HepG2 (cell line): Measurements from ENCODE around the gene MXRA7. TPM values are rescaled to one million over a fixed set of nuclear protein-coding genes. Genes with fewer than 3 reads are reported as not detected.

Experiments used
- ATAC-seq: fragments of 200-7000 bp; cut with Tn5 transposase; 3 replicates; pipeline ENCODE4 v1.9.1; 2020; ENCODE audit warnings: mild to moderate bottlenecking, moderate library complexity
- BruUV-seq: library from RNA; stranded (reverse); fragments of 400-500 nt; replicated peaks from 2 replicates; lab custom pipeline; 2021; lab: Mats Ljungman, UMichigan
- CTCF ChIA-PET: fragments of 300-600 bp; formaldehyde crosslinking; extraction: SDS; loops from one replicate; lab custom pipeline; 2021; ENCODE audit warnings: low total read pairs, inconsistent platforms, low intra/inter-chr PET ratio; lab: Yijun Ruan, JAX
- POLR2A ChIA-PET: fragments of 350-600 bp; sonication (Branson Sonifier 250); formaldehyde crosslinking; loops from one replicate; lab custom pipeline; 2020; ENCODE audit warnings: antibody characterized with exemption, inconsistent platforms; lab: Yijun Ruan, JAX
- DNase-seq: peaks from one replicate; pipeline ENCODE4 v3.0.0-alpha.2; 2015; ENCODE audit warnings: low spot score
- FAIRE-seq: peaks from 3 replicates; lab custom pipeline; 2011; peaks lifted over from hg19 to GRCh38; lab: Jason Lieb, UNC
- H2AFZ ChIP-seq: one replicate; pipeline ENCODE4 v1.6.1; 2011; ENCODE audit warnings: low read length, inconsistent platforms
- H3K27ac ChIP-seq: fragments of 300-600 bp; 3 replicates; pipeline ENCODE4 v1.8.0; 2011; ENCODE audit warnings: mixed run types, mild to moderate bottlenecking, mixed read lengths, low read length, inconsistent platforms; ENCODE audit not compliant: insufficient read depth; ENCODE audit errors: extremely low read length
- H3K27me3 ChIP-seq, 2 experiments: fragments of 200-600 bp in 1 of 2; 2 replicates in 1 of 2; 3 replicates in 1 of 2; pipeline versions ENCODE4 v1.6.0 to v1.8.0; 2011; ENCODE audit warnings: low read length in 2 of 2, mild to moderate bottlenecking in 2 of 2, moderate library complexity in 2 of 2, inconsistent platforms in 1 of 2; ENCODE audit not compliant: insufficient read depth in 2 of 2, control insufficient read depth in 1 of 2
- H3K36me3 ChIP-seq, 2 experiments: fragments of 200-600 bp in 1 of 2; replicated peaks in 1 of 2; 2 replicates in 1 of 2; 3 replicates in 1 of 2; pipeline versions ENCODE4 v1.5.1 to v1.8.0; 2011; ENCODE audit warnings: low read length in 2 of 2, inconsistent platforms in 1 of 2; ENCODE audit not compliant: insufficient read depth in 2 of 2, control insufficient read depth in 1 of 2
- H3K4me1 ChIP-seq: 2 replicates; pipeline ENCODE4 v1.5.1; 2012; ENCODE audit warnings: low read length, inconsistent platforms; ENCODE audit not compliant: insufficient read depth
- H3K4me2 ChIP-seq: 2 replicates; pipeline ENCODE4 v1.6.0; 2011; ENCODE audit warnings: low read depth, low read length, inconsistent platforms
- H3K4me3 ChIP-seq, 3 experiments: fragments of 200-600 bp in 1 of 3; sonication (generic), shearing (Covaris generic) in 1 of 3; replicated peaks in 1 of 3; 2 replicates each; pipeline ENCODE4 v1.5.1; 2011 to 2016; ENCODE audit warnings: low read length in 3 of 3, inconsistent platforms in 2 of 3, low read depth in 2 of 3, mild to moderate bottlenecking in 2 of 3, control low read depth in 1 of 3, mixed read lengths in 1 of 3; ENCODE audit not compliant: insufficient read depth in 1 of 3
- H3K79me2 ChIP-seq: one replicate; pipeline ENCODE4 v1.6.1; 2011; ENCODE audit warnings: low read length, inconsistent platforms; ENCODE audit not compliant: insufficient read depth
- H3K9ac ChIP-seq: 2 replicates; pipeline ENCODE4 v1.6.0; 2011; ENCODE audit warnings: mild to moderate bottlenecking, low read depth, low read length, inconsistent platforms; ENCODE audit not compliant: insufficient read depth
- H3K9me3 ChIP-seq: 2 replicates; pipeline ENCODE4 v1.5.1; 2012; ENCODE audit warnings: mild to moderate bottlenecking, low read length
- H4K20me1 ChIP-seq: 2 replicates; pipeline ENCODE4 v1.6.0; 2011; ENCODE audit warnings: inconsistent platforms, mild to moderate bottlenecking, low read length, moderate library complexity; ENCODE audit not compliant: insufficient read depth
- FOSL2 ChIP-seq: sonication (generic); formaldehyde crosslinking; IDR thresholded peaks from 2 replicates; pipeline ENCODE4 v1.4.0; 2020; ENCODE audit warnings: missing genetic modification reagents
- KDM5A ChIP-seq: fragments of 200-600 bp; sonication (generic); IDR thresholded peaks from 2 replicates; pipeline ENCODE4 v1.7.0; 2018; ENCODE audit warnings: antibody characterized with exemption, mild to moderate bottlenecking, low read length, borderline replicate concordance
- MLLT10 ChIP-seq: sonication (generic); formaldehyde crosslinking; IDR thresholded peaks from 2 replicates; pipeline ENCODE4 v1.4.0; 2020; ENCODE audit warnings: missing genetic modification reagents
- RBM22 ChIP-seq: fragments of 200-400 bp; formaldehyde crosslinking; optimal IDR thresholded peaks from 2 replicates; pipeline ENCODE3; 2017; ENCODE audit warnings: mild to moderate bottlenecking, low read length, moderate library complexity
- SMARCE1 ChIP-seq: fragments of 450-650 bp; IDR thresholded peaks from 2 replicates; pipeline ENCODE4 v1.6.1; 2017; ENCODE audit warnings: borderline replicate concordance
- ZKSCAN8 ChIP-seq: IDR thresholded peaks from 2 replicates; pipeline ENCODE4 v1.6.1; 2016; ENCODE audit warnings: borderline replicate concordance, missing genetic modification reagents, missing compliant biosample characterization
- ZNF512B ChIP-seq: sonication (generic); formaldehyde crosslinking; IDR thresholded peaks from 2 replicates; pipeline ENCODE4 v1.5.1; 2020; ENCODE audit warnings: missing genetic modification reagents, mild to moderate bottlenecking, borderline replicate concordance
- ZSCAN29 ChIP-seq: sonication (generic); formaldehyde crosslinking; conservative IDR thresholded peaks from 2 replicates; pipeline ENCODE4 v1.4.0; 2020; ENCODE audit warnings: mild to moderate bottlenecking, missing genetic modification reagents
- WGBS: methylation state at CpG from one replicate; pipeline ENCODE4 v1.1.6; 2017; ENCODE audit warnings: low lambda C conversion rate; 5-methylcytosine and 5-hydroxymethylcytosine counted together
- in situ Hi-C: cut with HindIII; loops from 2 replicates; pipeline ENCODE4 v1.10.0; 2017; ENCODE audit warnings: low pct_unique_long_range_greater_than_20kb; ENCODE audit not compliant: extremely low pct_ligation_motif_present
- intact Hi-C: fragments of 100-400 bp; cut with micrococcal nuclease; formaldehyde crosslinking; loops from one replicate; pipeline ENCODE4 v1.10.0; 2022; ENCODE audit not compliant: unreplicated experiment
- polyA plus RNA-seq, 8 experiments: library from polyadenylated mRNA; depleted of rRNA in 3 of 8; stranded (reverse) in 7 of 8; unstranded in 1 of 8; fragments of >200 nt; fragmentation: Illumina TruSeq in 4 of 8; extraction: Trizol in 4 of 8; gene quantifications; 2 replicates each; pipeline versions ENCODE4 v1.2.1 to v1.2.3, GENCODE V29; 2011 to 2016; ENCODE audit warnings: low read depth in 4 of 8, missing spikeins in 1 of 8, mixed read lengths in 1 of 8; ENCODE audit not compliant: insufficient read depth in 1 of 8
- total RNA-seq, 5 experiments: library from RNA; depleted of rRNA; stranded (reverse); fragments of >200 nt; fragmentation: Illumina TruSeq; extraction: Trizol; gene quantifications; 2 replicates each; pipeline ENCODE4 v1.2.3, GENCODE V29; 2016; ENCODE audit warnings: low read depth in 1 of 5
- TF ChIP-seq, protein P1 (sequence below): sonication (generic); formaldehyde crosslinking; IDR thresholded peaks from 2 replicates; pipeline ENCODE4 v1.5.0; 2020; ENCODE audit warnings: mild to moderate bottlenecking, missing genetic modification reagents, borderline replicate concordance
- TF ChIP-seq, protein P2 (sequence below): sonication (generic); formaldehyde crosslinking; conservative IDR thresholded peaks from 2 replicates; pipeline ENCODE4 v1.8.0; 2022; ENCODE audit warnings: low read depth, missing genetic modification reagents
- TF ChIP-seq, protein P3 (sequence below): sonication (generic); formaldehyde crosslinking; IDR thresholded peaks from 2 replicates; pipeline ENCODE4 v1.4.0; 2020; ENCODE audit warnings: missing genetic modification reagents, borderline replicate concordance

Gene MXRA7
- total and polyA plus RNA-seq, 2 of the 13 experiments (the other 11 are each of a cell fraction or from before 2014, with no cell fraction given) = 44.8 to 112 TPM

- intact Hi-C loops = no loop called here
- peaks cover 47% of the 10 kb centered on the region for H3K4me1 ChIP-seq
- DNase-seq (no peak), ATAC-seq (no peak)
- peaks cover 0 to 7% of the 10 kb centered on the region in 2 experiments; a peak in 1 of 5 replicates for H3K36me3 ChIP-seq
- no peaks in the 10 kb centered on the region for H3K9me3 ChIP-seq
- H3K27me3 ChIP-seq = no peaks in the 10 kb centered on the region
- no peak overlapping the region for H3K27ac ChIP-seq
- H4K20me1 ChIP-seq = no peaks in the 10 kb centered on the region
- 94% methylated on average over 16 of the region's 16 CpGs for WGBS
- H3K4me2 ChIP-seq = no peak overlapping the region
- H2AFZ ChIP-seq = no peak overlapping the region
- ChIA-PET CTCF (no interaction called here), POLR2A (no interaction called here)
- H3K4me3 ChIP-seq = no peak overlapping the region
- BruUV-seq = no TSS peak
- H3K79me2 ChIP-seq = no peaks in the 10 kb centered on the region
- no peak overlapping the region for H3K9ac ChIP-seq
- no peak for TF ChIP-seq ZSCAN29 (CRISPR knock-in tag)
- TF ChIP-seq KDM5A = no peak
- no peak for TF ChIP-seq ZNF512B (CRISPR knock-in tag)
- TF ChIP-seq, protein P1, sequence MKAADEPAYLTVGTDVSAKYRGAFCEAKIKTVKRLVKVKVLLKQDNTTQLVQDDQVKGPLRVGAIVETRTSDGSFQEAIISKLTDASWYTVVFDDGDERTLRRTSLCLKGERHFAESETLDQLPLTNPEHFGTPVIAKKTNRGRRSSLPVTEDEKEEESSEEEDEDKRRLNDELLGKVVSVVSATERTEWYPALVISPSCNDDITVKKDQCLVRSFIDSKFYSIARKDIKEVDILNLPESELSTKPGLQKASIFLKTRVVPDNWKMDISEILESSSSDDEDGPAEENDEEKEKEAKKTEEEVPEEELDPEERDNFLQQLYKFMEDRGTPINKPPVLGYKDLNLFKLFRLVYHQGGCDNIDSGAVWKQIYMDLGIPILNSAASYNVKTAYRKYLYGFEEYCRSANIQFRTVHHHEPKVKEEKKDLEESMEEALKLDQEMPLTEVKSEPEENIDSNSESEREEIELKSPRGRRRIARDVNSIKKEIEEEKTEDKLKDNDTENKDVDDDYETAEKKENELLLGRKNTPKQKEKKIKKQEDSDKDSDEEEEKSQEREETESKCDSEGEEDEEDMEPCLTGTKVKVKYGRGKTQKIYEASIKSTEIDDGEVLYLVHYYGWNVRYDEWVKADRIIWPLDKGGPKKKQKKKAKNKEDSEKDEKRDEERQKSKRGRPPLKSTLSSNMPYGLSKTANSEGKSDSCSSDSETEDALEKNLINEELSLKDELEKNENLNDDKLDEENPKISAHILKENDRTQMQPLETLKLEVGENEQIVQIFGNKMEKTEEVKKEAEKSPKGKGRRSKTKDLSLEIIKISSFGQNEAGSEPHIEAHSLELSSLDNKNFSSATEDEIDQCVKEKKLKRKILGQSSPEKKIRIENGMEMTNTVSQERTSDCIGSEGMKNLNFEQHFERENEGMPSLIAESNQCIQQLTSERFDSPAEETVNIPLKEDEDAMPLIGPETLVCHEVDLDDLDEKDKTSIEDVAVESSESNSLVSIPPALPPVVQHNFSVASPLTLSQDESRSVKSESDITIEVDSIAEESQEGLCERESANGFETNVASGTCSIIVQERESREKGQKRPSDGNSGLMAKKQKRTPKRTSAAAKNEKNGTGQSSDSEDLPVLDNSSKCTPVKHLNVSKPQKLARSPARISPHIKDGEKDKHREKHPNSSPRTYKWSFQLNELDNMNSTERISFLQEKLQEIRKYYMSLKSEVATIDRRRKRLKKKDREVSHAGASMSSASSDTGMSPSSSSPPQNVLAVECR (CRISPR knock-in tag) = no peak
- no peak for TF ChIP-seq MLLT10
- no peak for TF ChIP-seq ZKSCAN8 (CRISPR knock-in tag)
- TF ChIP-seq, protein P2, sequence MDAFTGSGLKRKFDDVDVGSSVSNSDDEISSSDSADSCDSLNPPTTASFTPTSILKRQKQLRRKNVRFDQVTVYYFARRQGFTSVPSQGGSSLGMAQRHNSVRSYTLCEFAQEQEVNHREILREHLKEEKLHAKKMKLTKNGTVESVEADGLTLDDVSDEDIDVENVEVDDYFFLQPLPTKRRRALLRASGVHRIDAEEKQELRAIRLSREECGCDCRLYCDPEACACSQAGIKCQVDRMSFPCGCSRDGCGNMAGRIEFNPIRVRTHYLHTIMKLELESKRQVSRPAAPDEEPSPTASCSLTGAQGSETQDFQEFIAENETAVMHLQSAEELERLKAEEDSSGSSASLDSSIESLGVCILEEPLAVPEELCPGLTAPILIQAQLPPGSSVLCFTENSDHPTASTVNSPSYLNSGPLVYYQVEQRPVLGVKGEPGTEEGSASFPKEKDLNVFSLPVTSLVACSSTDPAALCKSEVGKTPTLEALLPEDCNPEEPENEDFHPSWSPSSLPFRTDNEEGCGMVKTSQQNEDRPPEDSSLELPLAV (CRISPR knock-in tag) = no peak
- TF ChIP-seq, protein P3, sequence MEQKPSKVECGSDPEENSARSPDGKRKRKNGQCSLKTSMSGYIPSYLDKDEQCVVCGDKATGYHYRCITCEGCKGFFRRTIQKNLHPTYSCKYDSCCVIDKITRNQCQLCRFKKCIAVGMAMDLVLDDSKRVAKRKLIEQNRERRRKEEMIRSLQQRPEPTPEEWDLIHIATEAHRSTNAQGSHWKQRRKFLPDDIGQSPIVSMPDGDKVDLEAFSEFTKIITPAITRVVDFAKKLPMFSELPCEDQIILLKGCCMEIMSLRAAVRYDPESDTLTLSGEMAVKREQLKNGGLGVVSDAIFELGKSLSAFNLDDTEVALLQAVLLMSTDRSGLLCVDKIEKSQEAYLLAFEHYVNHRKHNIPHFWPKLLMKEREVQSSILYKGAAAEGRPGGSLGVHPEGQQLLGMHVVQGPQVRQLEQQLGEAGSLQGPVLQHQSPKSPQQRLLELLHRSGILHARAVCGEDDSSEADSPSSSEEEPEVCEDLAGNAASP = no peak
- no peak for TF ChIP-seq SMARCE1
- TF ChIP-seq RBM22 = no peak
- no peak for TF ChIP-seq FOSL2
- TF ChIP-seq, all 625 proteins: peak for 0
- in situ Hi-C loops = no loop called here
- FAIRE-seq = no peak
Observed at GRCh38 chr17:76677406-76677805, 33.4 kb downstream of the MXRA7 start.
